Measurements from ENCODE around the gene KLHDC7B.
"Not testable (repeated sequence)": the region's sequence is repeated elsewhere in the genome, so short reads cannot be mapped to it uniquely, and the experiment has no call there.

Gene KLHDC7B

GRCh38 chr22:50517495-50518260 lies 28.0 kb upstream of the KLHDC7B start:
- no peak for DNase-seq (ENCODE audit: low read depth)

- DNase-seq (ENCODE audit: low read depth): no peak
Observed at GRCh38 chr22:50518606-50519005, 27.1 kb upstream of the KLHDC7B start.

- DNase-seq (ENCODE audit: low read depth): no peak
Observed at GRCh38 chr22:50519151-50519550, 26.5 kb upstream of the KLHDC7B start.

- DNase-seq (ENCODE audit: low read depth): not testable (repeated sequence)
Observed at GRCh38 chr22:50520184-50520583, 25.5 kb upstream of the KLHDC7B start.

DNA sequence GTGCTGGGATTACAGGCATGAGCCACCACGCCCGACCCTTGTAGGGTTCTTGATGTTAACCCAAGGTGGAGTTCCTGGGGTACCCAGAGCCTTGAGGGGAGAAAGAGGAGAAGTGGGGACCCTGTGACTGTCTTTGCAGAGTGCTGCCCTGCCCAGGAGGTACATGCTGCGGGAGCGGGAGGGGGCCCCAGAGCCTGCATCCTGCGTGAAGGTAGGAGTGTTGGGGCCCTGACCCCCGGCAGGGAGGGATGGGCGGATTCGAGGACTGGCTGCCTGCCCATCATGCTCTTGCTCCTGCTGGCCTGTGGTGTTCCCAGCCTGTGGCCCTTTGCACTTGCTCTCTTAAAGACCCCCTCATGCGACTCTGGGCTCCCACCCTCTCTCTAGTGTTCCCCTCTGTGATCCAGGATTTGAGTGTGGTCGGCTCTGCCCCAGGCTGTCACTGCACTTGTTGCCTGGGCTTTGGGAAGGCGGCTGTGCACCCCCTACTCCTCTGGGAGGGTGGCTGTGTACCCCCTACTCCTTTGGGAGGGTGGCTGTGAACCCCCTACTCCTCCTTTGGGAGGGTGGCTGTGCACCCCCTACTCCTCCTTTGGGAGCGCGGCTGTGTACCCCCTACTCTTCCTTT lies 24.8 kb upstream of the KLHDC7B start:
- no peak for DNase-seq (ENCODE audit: low read depth)

DNA sequence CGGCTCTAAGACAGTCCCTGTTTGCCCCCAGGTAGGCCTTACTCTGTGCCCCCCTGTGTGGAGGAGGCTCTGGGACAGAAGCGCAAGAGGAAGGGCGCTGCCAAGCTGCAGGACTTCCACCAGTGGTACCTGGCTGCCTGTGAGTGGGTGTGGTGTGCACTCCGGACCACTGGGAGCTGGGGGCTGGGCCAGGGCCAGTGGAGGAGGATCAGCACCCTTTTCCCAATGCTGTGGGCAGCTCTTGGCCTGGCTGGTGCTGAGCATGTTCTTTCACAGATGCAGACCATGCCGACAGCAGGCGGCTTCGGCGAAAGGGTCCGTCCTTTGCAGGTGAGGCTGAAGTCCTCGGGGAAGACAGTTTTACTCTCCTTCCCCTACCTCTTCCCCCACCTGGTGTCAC lies 24.0 kb upstream of the KLHDC7B start:
- DNase-seq (ENCODE audit: low read depth): no peak

- DNase-seq (ENCODE audit: low read depth): no peak
Observed at GRCh38 chr22:50522208-50522805, 23.4 kb upstream of the KLHDC7B start.

DNA sequence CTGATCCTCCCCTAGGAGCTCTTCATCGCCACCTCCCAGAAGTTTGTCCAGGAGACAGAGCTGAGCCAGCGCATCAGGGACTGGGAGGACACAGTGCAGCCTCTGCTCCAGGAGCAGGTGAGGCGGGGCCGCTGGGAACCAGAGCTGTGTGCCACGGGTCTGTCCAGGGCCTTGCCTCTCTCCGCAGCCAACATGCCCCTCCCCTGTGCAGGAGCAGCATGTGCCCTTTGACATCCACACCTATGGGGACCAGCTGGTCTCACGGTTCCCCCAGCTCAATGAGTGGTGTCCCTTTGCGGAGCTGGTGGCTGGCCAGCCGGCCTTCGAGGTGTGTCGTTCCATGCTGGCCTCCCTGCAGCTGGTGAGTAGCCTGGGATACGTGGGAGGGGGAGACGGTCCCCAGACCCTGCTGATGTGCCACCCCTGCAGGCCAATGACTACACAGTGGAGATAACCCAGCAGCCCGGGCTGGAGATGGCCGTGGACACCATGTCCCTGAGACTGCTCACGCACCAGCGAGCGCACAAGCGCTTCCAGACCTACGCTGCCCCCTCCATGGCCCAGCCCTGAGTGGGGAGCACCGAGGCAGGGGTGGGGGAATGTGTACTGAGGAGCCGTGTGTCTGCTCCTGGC lies 22.8 kb upstream of the KLHDC7B start:
- no peak for DNase-seq (ENCODE audit: low read depth)

- DNase-seq (ENCODE audit: low read depth): no peak
Observed at GRCh38 chr22:50523458-50523805, 22.3 kb upstream of the KLHDC7B start.

GRCh38 chr22:50523806-50524675 lies 21.7 kb upstream of the KLHDC7B start:
- no peak for DNase-seq (ENCODE audit: low read depth)

DNA sequence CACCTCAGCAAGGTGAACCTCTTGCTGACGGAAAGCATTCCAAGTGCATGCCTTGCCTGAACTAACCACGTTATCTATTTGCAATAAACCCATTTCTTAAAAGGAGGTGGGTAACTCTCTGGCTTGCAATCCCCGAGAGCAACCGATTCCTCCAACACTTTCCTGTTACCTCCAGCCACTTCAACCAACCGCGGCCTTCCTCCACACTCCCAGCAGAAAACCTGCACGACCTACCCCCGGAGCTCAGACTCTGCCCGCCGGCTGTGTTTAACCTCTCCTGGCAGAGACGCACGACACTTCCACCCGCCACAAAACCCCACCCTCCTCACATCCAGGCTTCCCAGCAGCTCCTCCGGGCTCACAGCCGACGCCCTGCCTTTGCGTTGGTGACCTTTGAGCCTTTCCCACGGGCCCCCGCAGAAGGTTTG lies 21.0 kb upstream of the KLHDC7B start:
- no peak for DNase-seq (ENCODE audit: low read depth)

DNA sequence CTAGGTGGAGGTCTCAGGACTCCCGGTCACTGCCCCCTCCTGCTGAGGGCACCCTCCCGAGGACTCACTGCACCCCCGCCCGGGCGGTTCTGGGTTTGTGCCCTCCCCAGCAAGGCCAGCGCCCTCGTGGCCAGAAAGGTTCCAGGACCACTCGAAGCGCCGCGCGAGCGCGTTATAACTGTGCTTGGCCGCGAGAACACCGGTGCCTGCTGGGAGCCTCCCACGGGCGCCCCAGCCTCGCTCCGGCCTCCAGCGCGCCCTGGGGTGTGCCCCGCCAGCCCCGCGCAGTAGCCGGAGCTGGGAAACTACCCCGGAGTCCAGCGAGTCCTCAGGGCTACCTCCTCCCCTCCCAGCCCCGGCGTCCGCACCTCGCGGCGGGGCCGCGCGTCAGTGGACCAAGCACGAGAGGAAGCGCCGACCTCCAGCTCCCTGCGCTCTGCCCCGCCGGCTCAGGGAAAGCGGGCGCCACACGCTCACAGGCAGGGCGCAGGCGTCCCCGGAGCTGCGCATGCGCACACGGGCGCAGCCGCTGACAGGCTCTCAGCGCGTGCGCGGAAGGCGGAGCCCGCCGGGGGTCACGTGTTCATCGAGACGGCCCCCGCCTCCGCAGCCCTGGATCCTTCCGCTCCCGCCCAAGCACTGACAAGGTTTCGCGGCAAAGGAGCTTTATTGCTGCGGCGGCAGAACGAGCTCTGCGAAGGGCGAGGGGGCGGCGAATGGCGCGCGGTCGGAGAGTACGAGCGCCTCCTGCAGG lies 20.4 kb upstream of the KLHDC7B start, which contains the start of gene SCO2:
TSS of gene SCO2 (minus strand) at position 495 of the 754 bp plus-strand sequence. CDS start 1,187 bp downstream, outside the sequence.
- no peak for DNase-seq (ENCODE audit: low read depth)

GRCh38 chr22:50525858-50526107 lies 19.9 kb upstream of the KLHDC7B start:
- DNase-seq (ENCODE audit: low read depth): no peak

DNA sequence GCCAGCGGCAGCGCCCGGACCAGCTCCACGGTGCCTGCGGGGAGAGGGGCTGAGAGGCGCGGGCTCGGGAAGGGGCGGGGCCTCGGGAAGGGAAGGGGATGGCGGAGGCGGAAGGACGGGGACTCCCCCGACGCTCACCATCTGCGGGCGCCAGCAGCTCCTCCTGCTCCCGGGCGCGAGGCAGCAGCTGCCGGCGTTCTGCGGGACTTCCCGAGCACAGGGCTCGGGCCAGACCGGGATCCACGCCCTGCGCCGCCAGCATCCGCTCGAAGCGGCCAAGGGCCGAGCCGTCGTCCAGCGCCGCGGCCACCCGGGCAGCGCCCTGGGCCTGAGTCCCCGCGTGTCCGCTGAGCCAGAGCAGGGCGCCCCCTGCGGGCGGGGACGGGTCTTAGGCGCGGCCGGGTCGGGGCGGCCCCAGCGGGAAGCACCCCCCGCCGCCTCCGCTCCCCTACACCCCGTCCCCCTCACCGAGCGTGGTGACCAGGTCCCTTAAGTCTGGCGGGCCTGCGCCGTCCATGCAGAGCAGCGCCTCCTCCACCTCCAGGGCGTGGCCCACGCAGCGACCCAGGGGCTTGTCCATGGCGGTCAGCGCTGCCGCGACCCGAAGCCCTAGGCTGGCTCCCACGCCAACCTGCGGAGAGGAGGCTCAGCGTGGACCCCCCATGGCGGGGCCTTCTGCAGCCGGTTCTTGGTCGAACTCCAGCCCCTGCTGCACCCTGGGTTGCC lies 19.4 kb upstream of the KLHDC7B start:
- no peak for DNase-seq (ENCODE audit: low read depth)

DNA sequence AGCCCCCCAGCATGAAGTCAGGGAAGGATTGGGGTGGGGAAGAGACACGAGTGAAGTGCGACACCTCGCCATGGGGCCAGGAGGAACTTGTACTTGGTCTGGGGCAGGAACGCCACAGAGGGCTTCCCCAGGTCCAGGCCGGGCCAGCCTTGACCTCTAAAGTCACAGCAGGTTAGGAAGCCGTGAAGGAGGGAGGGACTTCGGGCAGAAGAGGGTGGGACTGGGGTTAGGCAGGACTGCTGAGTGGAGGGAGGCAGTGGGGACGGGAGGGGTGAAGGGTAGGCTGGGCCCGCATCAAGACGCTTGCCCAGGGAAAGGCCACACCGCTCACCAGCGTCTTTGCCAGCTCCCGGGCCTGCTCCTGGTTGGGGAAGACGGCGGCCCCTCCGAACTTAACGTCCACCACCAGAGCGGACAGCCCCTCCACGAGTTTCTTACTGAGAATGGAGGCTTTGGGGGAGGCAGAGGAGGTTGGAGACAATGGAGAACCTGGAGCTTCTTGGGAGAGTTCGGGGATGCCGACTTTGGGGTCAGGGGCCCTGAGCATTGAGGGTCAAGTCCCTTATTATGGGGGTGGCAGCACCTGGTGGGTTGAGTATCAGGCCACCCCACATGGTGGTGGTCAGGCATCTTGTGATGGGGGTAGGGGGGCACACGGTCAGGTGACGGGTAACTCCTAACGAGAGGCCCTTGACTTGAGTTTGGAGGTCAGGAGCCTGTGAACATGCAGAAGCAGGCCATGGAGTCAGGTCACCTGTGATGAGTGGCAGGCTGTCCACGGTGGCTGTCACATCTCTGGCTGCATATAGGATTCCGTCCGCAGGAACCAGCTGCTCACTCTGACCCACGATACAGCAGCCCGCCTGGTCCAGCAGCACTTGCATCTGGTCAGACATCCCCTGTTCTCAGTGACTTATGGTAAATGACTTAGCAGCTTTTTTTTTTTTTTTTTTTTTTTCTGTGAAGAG lies 18.6 kb upstream of the KLHDC7B start:
- DNase-seq (ENCODE audit: low read depth): no peak

- no peak for DNase-seq (ENCODE audit: low read depth)
Observed at GRCh38 chr22:50527921-50528681, 17.6 kb upstream of the KLHDC7B start.

- DNase-seq (ENCODE audit: low read depth): no peak
Observed at GRCh38 chr22:50528682-50529415, 16.9 kb upstream of the KLHDC7B start.

- no peak for DNase-seq (ENCODE audit: low read depth)
Observed at GRCh38 chr22:50529416-50529896, 16.2 kb upstream of the KLHDC7B start.

Measured in HS-5 (cell line).